HG02884 (cell line): ENCODE measurements around the gene ATG7.
"Not testable (repeated sequence)": the region's sequence is repeated elsewhere in the genome, so short reads cannot be mapped to it uniquely, and the experiment has no call there.

Experiments
- ATAC-seq: cut with Tn5 transposase; IDR thresholded peaks from one replicate; pipeline ENCODE4 v1.9.1; 2021; ENCODE audit warnings: mild to moderate bottlenecking, moderate library complexity; ENCODE audit not compliant: unreplicated experiment

Gene ATG7

GRCh38 chr3:11459186-11459824, 187.1 kb downstream of the ATG7 start:
- ATAC-seq = no peak

DNA sequence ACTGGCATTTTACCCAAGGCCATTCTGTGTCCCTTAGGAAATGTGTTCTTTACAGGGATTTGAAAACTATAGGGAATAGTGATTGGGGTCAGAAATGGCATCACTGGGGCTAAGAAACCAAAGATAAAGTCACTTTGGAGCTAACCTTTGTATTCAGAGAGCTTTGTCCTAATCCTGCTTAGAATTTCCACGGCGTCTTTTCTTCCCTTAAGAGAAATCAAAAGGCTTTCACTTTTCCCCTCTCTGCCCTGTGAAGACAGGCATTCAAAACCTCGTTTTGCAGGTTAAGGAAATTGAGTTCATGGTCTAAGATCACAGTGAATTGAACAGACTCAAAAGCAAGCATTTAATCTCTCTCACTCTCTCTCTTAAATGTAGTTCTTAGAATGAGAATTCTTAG, 189.0 kb downstream of the ATG7 start:
- no peak for ATAC-seq

- not testable (repeated sequence) for ATAC-seq
These were observed 190.5 kb downstream of the ATG7 start for GRCh38 chr3:11462673-11463072.

- no peak for ATAC-seq
These were observed 191.4 kb downstream of the ATG7 start for GRCh38 chr3:11463591-11463990.

- ATAC-seq = no peak
These were observed 192.2 kb downstream of the ATG7 start for GRCh38 chr3:11464356-11464755.

DNA sequence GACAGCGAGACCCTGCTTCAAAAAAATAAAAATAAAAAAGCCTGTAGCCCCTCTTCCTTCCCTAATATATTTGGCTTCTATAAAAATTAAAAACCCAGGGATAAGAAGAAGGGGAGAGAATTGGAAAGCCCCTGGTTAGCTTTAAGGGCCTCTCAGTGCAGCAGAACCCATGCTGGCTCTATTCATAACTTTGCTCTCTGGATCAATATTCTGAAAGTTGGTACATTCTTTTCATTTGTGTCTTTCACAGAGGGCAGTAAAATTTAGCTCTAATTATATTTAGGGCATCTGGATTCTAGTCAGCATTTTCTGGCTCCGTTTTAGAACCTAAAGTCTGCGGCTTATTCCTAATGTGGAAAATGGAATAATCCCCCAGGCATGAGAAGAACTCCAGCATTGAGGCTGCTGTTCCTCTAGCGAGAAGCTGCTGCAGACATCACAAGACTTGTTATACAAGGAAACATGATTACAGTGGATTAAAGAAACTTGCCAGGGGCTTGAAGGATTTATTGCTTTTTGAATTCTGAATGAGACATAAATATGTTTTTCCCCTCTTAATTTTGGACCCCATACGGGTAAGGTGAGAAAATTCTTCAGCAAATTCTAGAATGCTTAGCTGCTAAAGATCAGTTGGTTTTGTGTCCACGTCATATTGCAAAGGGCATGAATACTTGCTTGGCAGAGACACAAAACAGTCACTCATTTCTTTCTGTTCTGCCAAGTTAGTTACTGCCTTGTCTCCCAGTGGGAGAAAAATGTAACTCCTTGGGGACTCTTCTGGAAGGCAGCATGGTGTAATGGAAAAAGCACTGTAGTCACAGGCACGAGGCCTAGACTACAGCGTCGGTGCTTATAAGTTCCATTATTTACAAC, 193.8 kb downstream of the ATG7 start:
- no peak for ATAC-seq

- no peak for ATAC-seq
These were observed 195.7 kb downstream of the ATG7 start for GRCh38 chr3:11467875-11468274.

DNA sequence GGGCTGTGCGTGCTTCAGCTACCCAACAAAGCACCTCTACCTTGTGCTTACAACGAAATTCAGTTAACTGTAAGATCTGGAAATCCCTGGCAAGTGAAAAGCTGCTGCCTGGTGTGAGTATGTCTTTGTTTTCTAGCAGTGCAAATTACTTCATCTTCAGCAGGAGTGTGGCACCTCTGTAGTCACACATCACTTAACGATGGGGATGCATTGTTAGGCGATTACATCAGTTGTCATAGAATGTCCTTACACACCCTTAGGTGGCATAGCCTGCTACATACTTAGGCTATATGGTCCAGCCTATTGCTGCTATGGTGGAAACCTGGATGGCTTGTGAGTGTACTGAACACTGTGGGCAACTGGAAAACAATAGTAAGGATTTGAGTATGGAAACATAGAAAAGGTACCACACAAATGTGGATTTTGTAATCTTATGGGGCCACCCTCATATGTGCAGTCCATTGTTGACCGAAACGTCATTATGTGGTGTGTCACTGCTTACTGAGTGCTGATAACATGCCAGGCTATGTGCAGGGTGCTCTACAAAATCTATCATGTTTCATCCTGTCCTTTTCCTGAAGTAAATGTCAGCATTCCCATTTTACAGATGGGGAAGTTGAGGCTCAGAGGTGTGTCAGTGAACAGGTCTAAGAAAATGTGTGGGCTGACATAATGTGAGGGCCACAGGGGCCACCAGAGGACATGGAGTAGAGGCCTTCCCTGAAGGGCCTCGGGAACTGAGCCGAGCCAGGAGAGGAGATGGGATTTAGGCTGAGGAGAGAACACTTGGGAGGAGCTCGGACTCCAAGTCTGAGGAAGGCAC, 198.0 kb downstream of the ATG7 start:
- ATAC-seq = no peak

- ATAC-seq = no peak
These were observed 203.1 kb downstream of the ATG7 start for GRCh38 chr3:11475324-11475723.

DNA sequence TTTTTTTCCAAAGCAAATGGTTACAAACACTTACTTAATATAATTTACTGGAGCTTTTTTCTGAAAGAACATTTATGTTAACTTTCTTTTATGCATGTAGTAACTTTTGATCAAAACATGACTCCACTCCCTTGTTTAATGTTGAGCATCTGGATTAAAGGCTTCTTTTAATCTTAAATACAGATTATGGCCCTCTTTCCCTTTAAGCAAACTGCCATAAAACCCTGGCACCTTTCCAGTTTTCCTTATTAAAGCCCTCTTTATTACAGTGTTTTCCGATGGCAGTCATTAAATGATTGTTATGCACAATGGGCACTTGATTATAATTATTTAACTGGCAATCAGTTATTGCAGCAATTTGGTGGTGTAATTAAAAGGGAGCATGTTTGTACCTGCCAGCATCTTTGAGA, 204.5 kb downstream of the ATG7 start:
- ATAC-seq = no peak

GRCh38 chr3:11477407-11477911, 205.3 kb downstream of the ATG7 start:
- ATAC-seq = no peak

DNA sequence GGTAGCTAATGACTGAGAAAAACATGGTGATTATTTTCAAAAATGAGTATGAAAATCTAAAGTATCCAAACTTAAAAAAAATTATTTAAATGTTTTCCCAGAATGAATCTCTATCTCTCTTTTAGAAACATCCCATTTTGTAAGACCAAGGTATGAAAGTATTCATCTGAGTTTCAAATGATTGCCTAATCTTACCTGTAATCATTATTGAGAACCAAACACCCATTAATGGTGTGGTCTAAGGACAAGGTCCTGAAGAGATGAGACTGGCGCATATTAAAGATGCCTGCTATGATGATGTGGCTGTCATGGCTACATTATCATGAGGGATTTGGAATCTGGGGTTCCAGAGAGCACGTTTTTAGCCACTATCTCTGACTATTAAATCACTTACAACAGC, 206.0 kb downstream of the ATG7 start:
- ATAC-seq = no peak

DNA sequence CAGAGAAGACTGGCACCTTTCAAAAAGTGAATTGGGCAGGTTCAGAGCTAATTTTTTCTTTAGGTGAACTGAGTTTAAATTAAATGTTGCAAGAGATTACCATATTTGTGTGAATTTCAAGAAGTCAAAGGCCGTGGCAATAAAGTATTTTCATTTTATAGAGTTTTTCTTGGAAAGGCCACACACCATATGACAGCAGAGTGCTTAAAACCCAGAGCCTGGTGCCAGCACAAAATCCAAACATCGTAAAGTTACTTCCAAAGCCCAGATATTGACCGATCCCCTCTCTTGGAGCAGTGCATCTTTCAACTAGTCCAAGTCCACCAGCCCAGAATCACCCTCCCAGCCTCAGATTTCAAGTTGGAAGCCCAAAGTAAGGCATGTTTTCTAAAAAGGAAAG, 207.0 kb downstream of the ATG7 start:
- ATAC-seq = no peak

DNA sequence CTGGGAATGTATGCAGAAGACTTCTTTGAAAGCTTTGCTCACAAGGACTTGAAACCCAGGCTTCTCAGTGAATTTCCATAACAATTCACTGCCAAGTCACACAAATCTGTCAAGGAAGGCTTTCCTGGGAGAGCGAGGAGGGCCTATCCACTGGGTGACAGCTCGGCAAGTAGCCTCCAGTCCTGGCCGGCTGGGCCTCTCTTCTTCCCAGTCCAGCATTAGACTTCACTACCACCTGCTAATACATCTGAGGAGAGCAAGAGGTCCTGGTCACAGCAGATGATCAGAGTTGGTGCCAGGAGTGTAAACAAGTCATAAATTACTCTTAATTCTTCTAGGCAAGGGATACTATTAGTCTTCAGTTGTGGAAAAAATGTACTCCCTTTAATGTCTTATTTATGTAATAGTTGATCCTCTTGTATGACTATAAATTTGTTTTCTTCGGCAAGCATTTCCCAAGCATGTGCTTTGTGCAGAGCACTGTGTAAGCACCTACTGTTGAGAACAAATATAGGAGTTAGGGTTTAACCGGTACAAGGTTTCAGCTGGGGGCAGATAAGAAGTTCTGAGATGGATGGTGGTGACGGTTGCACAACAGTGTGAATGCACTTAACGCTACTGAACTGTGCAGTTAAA, 208.6 kb downstream of the ATG7 start:
- no peak for ATAC-seq

DNA sequence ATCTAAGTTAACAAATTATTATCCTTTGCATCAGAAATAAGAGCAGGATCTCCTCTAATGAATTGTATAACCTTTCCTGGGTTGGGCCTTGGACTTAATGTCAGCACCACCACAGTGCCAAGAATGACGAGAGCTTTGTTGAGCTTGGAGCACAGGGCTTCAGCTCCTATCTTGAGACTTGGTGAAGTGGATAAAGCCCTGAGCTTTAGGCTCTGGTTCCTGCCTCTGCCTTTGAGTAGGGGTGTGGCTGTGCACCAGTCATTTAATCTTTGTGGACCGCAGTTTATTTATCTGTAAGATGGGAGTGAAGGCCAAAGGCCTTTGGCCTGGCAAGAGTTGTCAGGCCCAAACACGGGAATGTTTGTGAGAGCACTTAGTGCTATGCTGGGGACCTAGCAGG, 209.4 kb downstream of the ATG7 start:
- ATAC-seq = no peak

DNA sequence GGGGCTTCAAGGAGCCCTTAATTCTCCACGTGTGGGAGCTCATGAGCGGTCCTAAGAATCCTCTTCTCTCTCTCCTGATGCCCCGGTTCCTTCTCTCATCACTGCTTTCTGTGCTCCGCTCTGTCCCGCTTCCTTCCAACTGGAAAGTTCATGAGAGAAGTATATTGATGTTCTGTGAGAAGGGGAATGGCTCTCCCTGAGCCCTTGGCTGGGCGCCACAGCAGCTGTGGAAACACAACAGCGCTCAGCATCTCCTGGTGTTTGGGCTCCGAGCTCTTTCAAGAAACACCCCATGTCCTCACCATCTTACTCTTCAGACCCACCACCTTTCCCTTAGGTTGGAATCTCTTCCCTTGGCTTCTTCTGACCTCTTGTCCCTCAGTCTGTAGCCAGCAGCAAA, 209.8 kb downstream of the ATG7 start:
- no peak for ATAC-seq

DNA sequence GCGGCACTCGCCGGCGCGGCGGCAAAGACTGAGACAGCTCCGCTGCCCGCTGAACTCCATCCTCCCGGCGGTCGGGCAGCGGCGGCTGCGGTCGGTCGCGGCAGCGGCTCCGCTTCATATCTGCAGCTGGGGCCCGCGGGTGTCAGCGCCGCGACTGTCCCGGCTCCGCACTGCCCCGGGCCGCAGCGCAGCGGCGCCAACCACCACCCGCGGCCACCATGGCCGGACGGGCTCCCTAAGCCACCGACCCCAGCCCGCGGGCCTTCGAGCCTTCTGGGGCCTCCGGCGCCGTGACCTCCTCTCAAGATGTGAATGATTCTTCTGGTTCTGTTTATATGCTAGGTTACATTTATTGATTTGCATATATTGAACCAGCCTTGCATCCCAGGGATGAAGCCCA, 216.2 kb downstream of the ATG7 start:
- not testable (repeated sequence) for ATAC-seq

DNA sequence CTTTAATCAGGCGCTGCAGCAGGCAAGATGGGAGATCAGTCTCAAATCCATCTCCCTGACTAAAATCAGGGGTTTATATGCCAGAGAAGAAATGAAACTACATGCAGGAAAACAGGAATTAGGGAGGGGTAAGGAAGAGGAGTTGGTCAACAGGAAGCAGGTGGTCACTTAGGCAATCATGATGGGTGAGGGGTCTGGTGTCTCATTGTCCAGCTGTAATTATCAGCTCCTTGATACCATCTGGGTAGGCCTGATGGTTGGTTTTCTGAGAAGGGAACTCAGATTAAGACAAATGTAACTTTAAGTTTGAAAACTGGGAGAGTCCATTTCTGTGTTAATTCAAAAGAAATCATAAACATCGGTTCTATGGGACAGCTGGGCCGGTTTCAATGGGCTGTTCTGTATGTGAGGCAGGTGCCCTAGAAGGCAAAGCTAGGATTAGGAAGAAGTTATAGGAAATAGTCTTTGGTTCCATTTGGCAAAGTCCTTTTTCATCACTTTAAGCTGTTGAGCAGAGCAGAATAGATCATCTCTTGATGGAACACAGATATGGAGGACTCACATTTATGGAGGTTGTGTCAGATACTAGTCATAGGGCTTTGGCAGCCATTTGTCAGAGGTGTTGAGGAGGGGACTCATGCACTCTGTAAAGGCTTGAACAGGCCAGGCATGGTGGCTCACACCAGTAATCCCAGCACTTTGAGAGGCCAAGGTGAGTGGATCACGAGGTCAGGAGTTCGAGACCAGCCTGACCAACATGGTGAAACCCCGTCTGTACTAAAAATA, 222.1 kb downstream of the ATG7 start:
- no peak for ATAC-seq

DNA sequence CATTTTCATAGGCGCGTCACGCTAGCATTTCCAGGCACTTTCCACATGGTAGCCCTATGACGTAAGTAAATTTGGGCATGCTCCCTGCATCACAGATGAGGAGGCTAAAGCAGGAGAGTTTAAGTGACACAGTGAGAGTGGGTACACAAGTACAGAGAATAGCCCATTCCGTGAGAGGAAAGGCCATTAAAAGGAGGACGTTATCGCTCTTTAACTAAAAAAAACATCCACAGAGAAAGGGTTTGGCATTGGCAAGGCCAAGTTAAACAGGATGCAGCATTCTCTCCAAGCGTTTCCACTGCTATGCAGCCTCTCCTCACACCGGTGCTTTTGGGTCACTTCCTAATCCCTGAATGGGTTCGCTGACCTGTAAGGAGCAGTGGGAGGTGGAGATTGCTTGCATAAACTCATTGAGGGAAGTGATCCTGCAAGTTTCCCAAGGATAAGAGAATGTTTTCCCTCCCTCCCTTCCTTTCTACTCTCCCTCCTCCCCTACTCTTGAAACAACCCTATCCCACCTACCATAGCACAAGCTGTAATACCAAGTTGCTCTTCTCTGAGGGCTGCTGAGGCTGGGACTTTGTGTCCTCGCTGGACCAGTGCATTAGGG, 223.9 kb downstream of the ATG7 start:
- no peak for ATAC-seq

DNA sequence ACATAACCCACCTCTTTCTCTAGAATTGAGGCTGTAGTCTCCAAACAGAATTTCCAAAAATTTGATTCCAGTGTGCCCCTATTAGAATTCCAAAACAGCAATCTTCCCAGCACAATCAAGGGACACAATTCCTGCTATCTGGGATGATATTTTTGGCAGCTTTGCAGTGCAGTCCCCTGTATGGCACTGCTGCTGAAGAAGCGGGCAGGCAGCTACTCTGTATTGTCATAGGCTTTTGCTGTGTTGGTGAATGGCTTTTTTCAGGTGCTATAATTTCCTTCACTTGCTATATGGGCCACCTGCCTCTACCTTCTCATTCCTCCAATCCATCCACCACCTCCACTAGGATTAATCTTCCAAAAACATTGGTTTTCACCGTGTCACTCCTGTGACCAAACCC, 226.0 kb downstream of the ATG7 start:
- ATAC-seq = no peak
